K562 (cell line): ENCODE data around the gene SLC7A4. TPM values are rescaled to one million over a fixed set of nuclear protein-coding genes. Genes with fewer than 3 reads are reported as not detected.

Experiments
- ATF1 ChIP-seq, 2 experiments: fragments of 450-650 bp in 1 of 2; IDR thresholded peaks; 2 replicates each; pipeline ENCODE4 v1.6.1; 2016; ENCODE audit warnings: missing compliant biosample characterization in 1 of 2, missing genetic modification characterization in 1 of 2
- ATF7 ChIP-seq: fragments of 450-650 bp; IDR thresholded peaks from 2 replicates; pipeline ENCODE4 v1.7.1; 2014; ENCODE audit warnings: mild to moderate bottlenecking, moderate library complexity
- BMI1 ChIP-seq: fragments of 150-350 bp; IDR thresholded peaks from 2 replicates; pipeline ENCODE4 v1.6.1; 2014; ENCODE audit warnings: low read length
- BRD9 ChIP-seq: fragments of 450-650 bp; IDR thresholded peaks from 2 replicates; pipeline ENCODE4 v1.6.1; 2018; ENCODE audit warnings: low read depth; ENCODE audit not compliant: partially characterized antibody
- CCAR2 ChIP-seq: fragments of 200-400 bp; formaldehyde crosslinking; IDR thresholded peaks from 2 replicates; pipeline ENCODE4 v1.6.1; 2017; ENCODE audit warnings: mild to moderate bottlenecking, low read depth, low read length
- DNMT1 ChIP-seq: fragments of 450-650 bp; IDR thresholded peaks from 2 replicates; pipeline ENCODE4 v1.6.1; 2016; ENCODE audit warnings: antibody characterized with exemption, mild to moderate bottlenecking
- ELF4 ChIP-seq: fragments of 450-650 bp; formaldehyde crosslinking; IDR thresholded peaks from 2 replicates; pipeline ENCODE4 v1.4.0; 2022; ENCODE audit warnings: missing genetic modification characterization
- EP400 ChIP-seq: fragments of 450-650 bp; IDR thresholded peaks from 2 replicates; pipeline ENCODE4 v1.6.1; 2017; ENCODE audit warnings: antibody characterized with exemption, mild to moderate bottlenecking, moderate library complexity
- ETV1 ChIP-seq: fragments of 450-650 bp; conservative IDR thresholded peaks from 2 replicates; pipeline ENCODE4 v1.6.1; 2016; ENCODE audit warnings: missing genetic modification characterization, control low read depth, low read depth, missing compliant biosample characterization
- HNRNPH1 ChIP-seq: fragments of 200-400 bp; formaldehyde crosslinking; optimal IDR thresholded peaks from 2 replicates; pipeline ENCODE3; 2017; ENCODE audit warnings: low read depth, mild to moderate bottlenecking, low read length, moderate library complexity
- MED1 ChIP-seq: sonication (generic); formaldehyde crosslinking; IDR thresholded peaks from 2 replicates; pipeline ENCODE4 v1.8.1; 2023; ENCODE audit warnings: missing genetic modification reagents, borderline replicate concordance
- MEF2A ChIP-seq: IDR thresholded peaks from 2 replicates; pipeline ENCODE4 v1.6.1; 2011; ENCODE audit warnings: low read depth, mild to moderate bottlenecking, low read length, moderate library complexity; ENCODE audit not compliant: control insufficient read depth
- NCOA2 ChIP-seq, 2 experiments: fragments of 450-650 bp; IDR thresholded peaks; 2 replicates each; pipeline ENCODE4 v1.6.1; 2018; ENCODE audit warnings: mild to moderate bottlenecking in 2 of 2, moderate library complexity in 1 of 2; ENCODE audit not compliant: partially characterized antibody in 2 of 2
- NFYB ChIP-seq: IDR thresholded peaks from 2 replicates; pipeline ENCODE4 v1.6.1; 2011; ENCODE audit warnings: mild to moderate bottlenecking, moderate library complexity; ENCODE audit not compliant: insufficient read length; ENCODE audit errors: extremely low read depth
- NONO ChIP-seq, 2 experiments: fragments of 200-400 bp in 1 of 2; fragments of 450-650 bp in 1 of 2; formaldehyde crosslinking in 1 of 2; IDR thresholded peaks; 2 replicates each; pipeline ENCODE4 v1.6.1; 2017; ENCODE audit warnings: low read depth in 2 of 2, mild to moderate bottlenecking in 2 of 2, moderate library complexity in 2 of 2, low read length in 1 of 2
- NR2C2 ChIP-seq, 2 experiments: fragments of 200-800 bp in 1 of 2; sonication (Bioruptor generic) in 1 of 2; sonication (generic) in 1 of 2; formaldehyde crosslinking in 1 of 2; IDR thresholded peaks; 2 replicates each; pipeline versions ENCODE4 v1.6.1 to v1.8.0; 2016 to 2022; ENCODE audit warnings: mild to moderate bottlenecking in 1 of 2, missing compliant biosample characterization in 1 of 2, missing genetic modification characterization in 1 of 2, missing genetic modification reagents in 1 of 2
- OTX1 ChIP-seq: fragments of 450-650 bp; formaldehyde crosslinking; IDR thresholded peaks from 2 replicates; pipeline ENCODE4 v1.4.0; 2022; ENCODE audit warnings: mild to moderate bottlenecking
- POLR3A ChIP-seq: IDR thresholded peaks from 2 replicates; pipeline ENCODE4 v1.6.1; 2011; ENCODE audit warnings: borderline replicate concordance, mild to moderate bottlenecking, moderate library complexity; ENCODE audit not compliant: insufficient read length, insufficient read depth; ENCODE audit errors: extremely low read depth
- RBM14 ChIP-seq: fragments of 200-400 bp; formaldehyde crosslinking; IDR thresholded peaks from 2 replicates; pipeline ENCODE4 v1.6.1; 2018; ENCODE audit warnings: low read depth, mild to moderate bottlenecking, low read length, moderate library complexity, borderline replicate concordance; ENCODE audit not compliant: insufficient read depth
- SAFB2 ChIP-seq: fragments of 200-400 bp; formaldehyde crosslinking; IDR thresholded peaks from 2 replicates; pipeline ENCODE4 v1.6.1; 2018; ENCODE audit warnings: borderline replicate concordance, low read length, low read depth, moderate library complexity; ENCODE audit not compliant: severe bottlenecking
- SMAD1 ChIP-seq: fragments of 150-350 bp; IDR thresholded peaks from 2 replicates; pipeline ENCODE4 v1.6.1; 2014; ENCODE audit warnings: low read length, low read depth; ENCODE audit not compliant: partially characterized antibody
- TCF7L2 ChIP-seq: fragments of 150-350 bp; IDR thresholded peaks from 2 replicates; pipeline ENCODE4 v1.6.1; 2016; ENCODE audit warnings: low read depth, mild to moderate bottlenecking, low read length, moderate library complexity
- TEAD2 ChIP-seq: fragments of 450-650 bp; IDR thresholded peaks from 2 replicates; pipeline ENCODE4 v1.6.1; 2016; ENCODE audit warnings: missing genetic modification characterization, control low read depth, missing compliant biosample characterization
- WHSC1 ChIP-seq: IDR thresholded peaks from one replicate; pipeline ENCODE4 v1.6.1; 2012; ENCODE audit warnings: low read length, control low read depth, inconsistent platforms
- ZC3H11A ChIP-seq: IDR thresholded peaks from 2 replicates; pipeline ENCODE4 v1.6.1; 2012; ENCODE audit warnings: low read depth, low read length, improper control_type of control experiment
- ZNF324 ChIP-seq: fragments of 250-450 bp; sonication (Bioruptor Pico); IDR thresholded peaks from 2 replicates; pipeline ENCODE4 v1.4.0; 2020; ENCODE audit warnings: mild to moderate bottlenecking
- polyA plus RNA-seq, 8 experiments: library from polyadenylated mRNA; depleted of rRNA in 4 of 8; stranded (reverse) in 5 of 8; unstranded in 3 of 8; fragments of >200 nt; fragmentation: Nextera tagmentation in 2 of 8; fragmentation: Illumina TruSeq in 1 of 8; extraction: Ambion mirVana in 2 of 8; extraction: Trizol in 1 of 8; gene quantifications; 2 replicates each; pipeline versions ENCODE4 v1.2.1 to v1.2.3, GENCODE V29; 2011 to 2014; ENCODE audit warnings: inconsistent platforms in 1 of 8, missing spikeins in 1 of 8
- total RNA-seq, 7 experiments: library from RNA; depleted of rRNA in 6 of 7; stranded (reverse); fragments of >200 nt in 6 of 7; fragmentation: Illumina TruSeq in 2 of 7; extraction: Trizol in 2 of 7; gene quantifications; 2 replicates each; pipeline versions ENCODE4 v1.2.1 to v1.2.3, GENCODE V29; 2011 to 2021; ENCODE audit warnings: low replicate concordance in 1 of 7
- TF ChIP-seq, protein P1 (sequence below): sonication (generic); formaldehyde crosslinking; IDR thresholded peaks from 2 replicates; pipeline ENCODE4 v1.9.0; 2022; ENCODE audit warnings: mild to moderate bottlenecking, missing genetic modification reagents
- TF ChIP-seq, protein P2 (sequence below): sonication (generic); formaldehyde crosslinking; IDR thresholded peaks from 2 replicates; pipeline ENCODE4 v1.5.0; 2020; ENCODE audit warnings: missing genetic modification reagents
- TF ChIP-seq, protein P3 (sequence below): fragments of 250-450 bp; sonication (Bioruptor Pico); IDR thresholded peaks from 2 replicates; pipeline ENCODE4 v1.9.0; 2021; ENCODE audit warnings: mild to moderate bottlenecking

The SLC7A4 gene
- total and polyA plus RNA-seq, 9 of the 15 experiments (the other 6 are each of a cell fraction or from before 2014, with no cell fraction given) = not detected

DNA sequence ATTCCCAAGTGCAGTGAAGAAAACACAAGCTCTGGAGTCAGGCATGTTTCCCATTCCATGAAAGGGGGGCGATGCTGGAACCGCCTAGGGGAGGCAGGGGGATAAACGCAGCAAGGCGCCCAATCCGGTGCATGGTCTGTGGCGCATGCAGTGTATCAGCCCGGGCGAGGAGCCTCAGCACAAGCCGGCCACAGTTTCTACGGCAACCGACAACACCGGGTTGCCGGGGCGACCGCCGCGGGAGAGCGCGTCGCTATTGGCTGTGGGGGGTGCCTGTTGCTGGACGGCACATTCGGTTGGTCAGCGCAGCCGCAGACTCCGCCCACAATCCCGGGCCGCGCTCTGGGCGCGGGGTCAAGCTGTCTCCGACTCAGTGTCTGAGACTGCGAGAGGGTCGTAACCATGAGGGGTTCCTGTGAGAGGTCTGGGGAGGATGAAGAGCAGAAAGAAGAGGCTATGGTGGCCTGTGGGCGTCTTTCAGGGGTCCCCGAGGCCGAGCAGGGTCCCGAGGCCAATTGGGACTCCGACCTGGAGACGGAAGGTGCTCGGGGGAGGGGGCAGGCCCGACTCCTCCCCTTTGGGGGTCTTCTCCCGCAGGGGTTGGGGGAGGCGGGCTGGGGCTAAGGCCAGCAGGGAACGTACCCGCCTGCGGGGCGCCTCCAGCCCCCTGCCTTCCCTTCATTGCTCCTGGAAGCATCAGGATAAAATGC is 13.4 kb upstream of the SLC7A4 start, which contains the start of gene LRRC74B (continued):
- TF ChIP-seq, protein P1, sequence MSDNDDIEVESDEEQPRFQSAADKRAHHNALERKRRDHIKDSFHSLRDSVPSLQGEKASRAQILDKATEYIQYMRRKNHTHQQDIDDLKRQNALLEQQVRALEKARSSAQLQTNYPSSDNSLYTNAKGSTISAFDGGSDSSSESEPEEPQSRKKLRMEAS (CRISPR knock-in tag) = peak; percentile 81
- TF ChIP-seq, protein P2, sequence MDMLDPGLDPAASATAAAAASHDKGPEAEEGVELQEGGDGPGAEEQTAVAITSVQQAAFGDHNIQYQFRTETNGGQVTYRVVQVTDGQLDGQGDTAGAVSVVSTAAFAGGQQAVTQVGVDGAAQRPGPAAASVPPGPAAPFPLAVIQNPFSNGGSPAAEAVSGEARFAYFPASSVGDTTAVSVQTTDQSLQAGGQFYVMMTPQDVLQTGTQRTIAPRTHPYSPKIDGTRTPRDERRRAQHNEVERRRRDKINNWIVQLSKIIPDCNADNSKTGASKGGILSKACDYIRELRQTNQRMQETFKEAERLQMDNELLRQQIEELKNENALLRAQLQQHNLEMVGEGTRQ = no peak
- TF ChIP-seq SMAD1 (peak; percentile 67), DNMT1 (no peak), EP400 (no peak), SAFB2 (no peak), NONO (IDR thresholded peaks at IDR 0.05; ENCODE audit: low read depth in 2 of 2, low read length in 1 of 2) (no peak), BRD9 (no peak), ETV1 (no peak), BMI1 (peak; percentile 100), ATF1 (CRISPR knock-in tag; IDR thresholded peaks at IDR 0.05) (no peak), ATF1 (tag; IDR thresholded peaks at IDR 0.05) (peak; percentile 87), NR2C2 (CRISPR knock-in tag; IDR thresholded peaks at IDR 0.05) (peak; percentile 65; the same call in 1 of the 2 replicates), NR2C2 (tag; IDR thresholded peaks at IDR 0.05) (no peak), POLR3A (no peak), ZNF324 (no peak), MED1 (no peak), NFYB (peak; percentile 96), TEAD2 (tag) (no peak), TCF7L2 (no peak), WHSC1 (peak; percentile 54), ELF4 (no peak), OTX1 (CRISPR knock-in tag) (no peak), NCOA2 (IDR thresholded peaks at IDR 0.05; ENCODE audit: partially characterized antibody in 2 of 2) (no peak), MEF2A (no peak), HNRNPH1 (no peak), CCAR2 (no peak), RBM14 (0 out of 2 replicates have a peak, but pooled peaks have one; percentile 63), ZC3H11A (no peak), ATF7 (no peak)
- TF ChIP-seq, protein P3, sequence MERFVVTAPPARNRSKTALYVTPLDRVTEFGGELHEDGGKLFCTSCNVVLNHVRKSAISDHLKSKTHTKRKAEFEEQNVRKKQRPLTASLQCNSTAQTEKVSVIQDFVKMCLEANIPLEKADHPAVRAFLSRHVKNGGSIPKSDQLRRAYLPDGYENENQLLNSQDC (CRISPR knock-in tag) = no peak
